K562 (cell line): ENCODE data around the gene ZNF816.

Experiments
- BRF1 ChIP-seq: IDR thresholded peaks from 3 replicates; pipeline ENCODE4 v1.6.1; 2011; ENCODE audit warnings: borderline replicate concordance, mild to moderate bottlenecking; ENCODE audit not compliant: insufficient read length; ENCODE audit errors: extremely low read depth
- EZH2 ChIP-seq: IDR thresholded peaks from 2 replicates; pipeline ENCODE4 v1.6.1; 2012; ENCODE audit warnings: low read depth, mild to moderate bottlenecking, inconsistent platforms, low read length, borderline replicate concordance
- GABPA ChIP-seq: fragments of 200-800 bp; sonication (Bioruptor generic); conservative IDR thresholded peaks from 2 replicates; pipeline ENCODE4 v1.6.1; 2016; ENCODE audit warnings: low read depth, missing genetic modification characterization, missing compliant biosample characterization
- GATAD2A ChIP-seq: fragments of 450-650 bp; IDR thresholded peaks from 2 replicates; pipeline ENCODE4 v1.6.1; 2017
- MAZ ChIP-seq, 2 experiments: fragments of 450-650 bp in 1 of 2; sonication (generic) in 1 of 2; formaldehyde crosslinking; IDR thresholded peaks in 1 of 2; conservative IDR thresholded peaks in 1 of 2; 2 replicates each; pipeline versions ENCODE4 v1.4.0 to v1.5.0; 2020; ENCODE audit warnings: mild to moderate bottlenecking in 1 of 2, missing genetic modification reagents in 1 of 2
- PCBP2 ChIP-seq: fragments of 200-400 bp; formaldehyde crosslinking; IDR thresholded peaks from 2 replicates; pipeline ENCODE4 v1.6.1; 2018; ENCODE audit warnings: low read length, low read depth, mild to moderate bottlenecking, moderate library complexity; ENCODE audit not compliant: poor library complexity, severe bottlenecking
- RFX1 ChIP-seq: fragments of 450-650 bp; IDR thresholded peaks from 2 replicates; pipeline ENCODE4 v1.6.1; 2016; ENCODE audit warnings: mild to moderate bottlenecking, moderate library complexity
- SP1 ChIP-seq: sonication (generic); formaldehyde crosslinking; IDR thresholded peaks from 2 replicates; pipeline ENCODE4 v1.8.1; 2022; ENCODE audit warnings: mild to moderate bottlenecking, missing genetic modification reagents
- SPI1 ChIP-seq: IDR thresholded peaks from 2 replicates; pipeline ENCODE4 v1.6.1; 2011; ENCODE audit warnings: low read depth, low read length, control low read depth, borderline replicate concordance
- TAF1 ChIP-seq: IDR thresholded peaks from 2 replicates; pipeline ENCODE4 v1.6.1; 2011; ENCODE audit warnings: mild to moderate bottlenecking, low read length, moderate library complexity; ENCODE audit not compliant: insufficient read depth, control insufficient read depth, severe bottlenecking; ENCODE audit errors: extremely low read depth
- TF ChIP-seq, protein P1 (sequence below): sonication (generic); formaldehyde crosslinking; IDR thresholded peaks from 2 replicates; pipeline ENCODE4 v1.8.0; 2022; ENCODE audit warnings: missing genetic modification reagents, mild to moderate bottlenecking, moderate library complexity, borderline replicate concordance
- TF ChIP-seq, protein P2 (sequence below): fragments of 250-450 bp; sonication (Bioruptor Pico); IDR thresholded peaks from 2 replicates; pipeline ENCODE4 v1.8.0; 2022; ENCODE audit warnings: moderate library complexity, mild to moderate bottlenecking, inconsistent platforms
- TF ChIP-seq, protein P3 (sequence below): sonication (generic); formaldehyde crosslinking; IDR thresholded peaks from 2 replicates; pipeline ENCODE4 v1.5.0; 2020; ENCODE audit warnings: missing genetic modification reagents
- TF ChIP-seq, protein P4 (sequence below), 3 experiments: IDR thresholded peaks in 2 of 3; conservative IDR thresholded peaks in 1 of 3; 2 replicates each; pipeline ENCODE4 v1.5.1; 2011 to 2012; ENCODE audit warnings: low read length in 3 of 3, mild to moderate bottlenecking in 3 of 3, control low read depth in 2 of 3, improper control_type of control experiment in 1 of 3, inconsistent platforms in 1 of 3, low read depth in 1 of 3, mixed read lengths in 1 of 3, moderate library complexity in 1 of 3; ENCODE audit not compliant: insufficient read depth in 2 of 3

DNA sequence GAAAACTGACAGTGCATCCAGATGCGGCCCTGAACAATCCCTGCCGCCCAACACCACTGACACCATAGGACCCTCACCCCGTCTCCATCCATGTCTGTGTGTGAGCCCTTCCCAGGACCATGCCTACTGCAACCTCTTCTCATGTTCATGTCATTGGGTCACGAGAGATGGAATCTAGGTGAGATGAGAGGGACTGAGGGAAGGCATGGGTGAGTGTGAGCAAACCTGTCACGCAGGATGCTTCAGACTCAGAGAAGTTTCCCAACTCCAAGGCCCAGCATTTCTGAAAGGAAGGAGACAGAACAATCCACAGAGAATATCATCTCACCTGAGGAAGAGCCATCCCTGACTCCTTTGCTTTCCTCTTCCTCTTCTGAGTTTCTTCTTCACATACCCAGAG is 45.1 kb downstream of the ZNF816 start:
- TF ChIP-seq, protein P1, sequence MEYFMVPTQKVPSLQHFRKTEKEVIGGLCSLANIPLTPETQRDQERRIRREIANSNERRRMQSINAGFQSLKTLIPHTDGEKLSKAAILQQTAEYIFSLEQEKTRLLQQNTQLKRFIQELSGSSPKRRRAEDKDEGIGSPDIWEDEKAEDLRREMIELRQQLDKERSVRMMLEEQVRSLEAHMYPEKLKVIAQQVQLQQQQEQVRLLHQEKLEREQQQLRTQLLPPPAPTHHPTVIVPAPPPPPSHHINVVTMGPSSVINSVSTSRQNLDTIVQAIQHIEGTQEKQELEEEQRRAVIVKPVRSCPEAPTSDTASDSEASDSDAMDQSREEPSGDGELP (CRISPR knock-in tag), result no peak
- TF ChIP-seq GATAD2A (no peak), RFX1 (no peak), TAF1 (no peak), GABPA (no peak), SP1 (CRISPR knock-in tag) (no peak), EZH2 (no peak), MAZ (CRISPR knock-in tag; conservative IDR thresholded peaks at IDR 0.05 in 1 of 2, IDR thresholded peaks at IDR 0.05 in 1 of 2) (no peak), PCBP2 (no peak), BRF1 (no peak), SPI1 (no peak)
- TF ChIP-seq, protein P2, sequence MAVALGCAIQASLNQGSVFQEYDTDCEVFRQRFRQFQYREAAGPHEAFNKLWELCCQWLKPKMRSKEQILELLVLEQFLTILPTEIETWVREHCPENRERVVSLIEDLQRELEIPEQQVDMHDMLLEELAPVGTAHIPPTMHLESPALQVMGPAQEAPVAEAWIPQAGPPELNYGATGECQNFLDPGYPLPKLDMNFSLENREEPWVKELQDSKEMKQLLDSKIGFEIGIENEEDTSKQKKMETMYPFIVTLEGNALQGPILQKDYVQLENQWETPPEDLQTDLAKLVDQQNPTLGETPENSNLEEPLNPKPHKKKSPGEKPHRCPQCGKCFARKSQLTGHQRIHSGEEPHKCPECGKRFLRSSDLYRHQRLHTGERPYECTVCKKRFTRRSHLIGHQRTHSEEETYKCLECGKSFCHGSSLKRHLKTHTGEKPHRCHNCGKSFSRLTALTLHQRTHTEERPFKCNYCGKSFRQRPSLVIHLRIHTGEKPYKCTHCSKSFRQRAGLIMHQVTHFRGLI (CRISPR knock-in tag), result no peak
- TF ChIP-seq, protein P3, sequence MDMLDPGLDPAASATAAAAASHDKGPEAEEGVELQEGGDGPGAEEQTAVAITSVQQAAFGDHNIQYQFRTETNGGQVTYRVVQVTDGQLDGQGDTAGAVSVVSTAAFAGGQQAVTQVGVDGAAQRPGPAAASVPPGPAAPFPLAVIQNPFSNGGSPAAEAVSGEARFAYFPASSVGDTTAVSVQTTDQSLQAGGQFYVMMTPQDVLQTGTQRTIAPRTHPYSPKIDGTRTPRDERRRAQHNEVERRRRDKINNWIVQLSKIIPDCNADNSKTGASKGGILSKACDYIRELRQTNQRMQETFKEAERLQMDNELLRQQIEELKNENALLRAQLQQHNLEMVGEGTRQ (CRISPR knock-in tag), result no peak
- TF ChIP-seq, protein P4, sequence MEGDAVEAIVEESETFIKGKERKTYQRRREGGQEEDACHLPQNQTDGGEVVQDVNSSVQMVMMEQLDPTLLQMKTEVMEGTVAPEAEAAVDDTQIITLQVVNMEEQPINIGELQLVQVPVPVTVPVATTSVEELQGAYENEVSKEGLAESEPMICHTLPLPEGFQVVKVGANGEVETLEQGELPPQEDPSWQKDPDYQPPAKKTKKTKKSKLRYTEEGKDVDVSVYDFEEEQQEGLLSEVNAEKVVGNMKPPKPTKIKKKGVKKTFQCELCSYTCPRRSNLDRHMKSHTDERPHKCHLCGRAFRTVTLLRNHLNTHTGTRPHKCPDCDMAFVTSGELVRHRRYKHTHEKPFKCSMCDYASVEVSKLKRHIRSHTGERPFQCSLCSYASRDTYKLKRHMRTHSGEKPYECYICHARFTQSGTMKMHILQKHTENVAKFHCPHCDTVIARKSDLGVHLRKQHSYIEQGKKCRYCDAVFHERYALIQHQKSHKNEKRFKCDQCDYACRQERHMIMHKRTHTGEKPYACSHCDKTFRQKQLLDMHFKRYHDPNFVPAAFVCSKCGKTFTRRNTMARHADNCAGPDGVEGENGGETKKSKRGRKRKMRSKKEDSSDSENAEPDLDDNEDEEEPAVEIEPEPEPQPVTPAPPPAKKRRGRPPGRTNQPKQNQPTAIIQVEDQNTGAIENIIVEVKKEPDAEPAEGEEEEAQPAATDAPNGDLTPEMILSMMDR (IDR thresholded peaks at IDR 0.05 in 2 of 3, conservative IDR thresholded peaks at IDR 0.05 in 1 of 3; ENCODE audit: insufficient read depth in 2 of 3, low read depth in 1 of 3, low read length in 3 of 3), result no peak
